GM18505 (cell line): Measurements from ENCODE around the gene VOPP1.
"Not testable (repeated sequence)": the region's sequence is repeated elsewhere in the genome, so short reads cannot be mapped to it uniquely, and the experiment has no call there.

Experiments
- ATAC-seq: cut with Tn5 transposase; IDR thresholded peaks from one replicate; pipeline ENCODE4 v1.9.1; 2021; ENCODE audit not compliant: unreplicated experiment
- POLR2A ChIP-seq: IDR thresholded peaks from 4 replicates; pipeline ENCODE4 v1.6.1; 2011; ENCODE audit warnings: borderline replicate concordance; ENCODE audit not compliant: insufficient read depth, insufficient read length; ENCODE audit errors: extremely low read depth

VOPP1 gene

DNA sequence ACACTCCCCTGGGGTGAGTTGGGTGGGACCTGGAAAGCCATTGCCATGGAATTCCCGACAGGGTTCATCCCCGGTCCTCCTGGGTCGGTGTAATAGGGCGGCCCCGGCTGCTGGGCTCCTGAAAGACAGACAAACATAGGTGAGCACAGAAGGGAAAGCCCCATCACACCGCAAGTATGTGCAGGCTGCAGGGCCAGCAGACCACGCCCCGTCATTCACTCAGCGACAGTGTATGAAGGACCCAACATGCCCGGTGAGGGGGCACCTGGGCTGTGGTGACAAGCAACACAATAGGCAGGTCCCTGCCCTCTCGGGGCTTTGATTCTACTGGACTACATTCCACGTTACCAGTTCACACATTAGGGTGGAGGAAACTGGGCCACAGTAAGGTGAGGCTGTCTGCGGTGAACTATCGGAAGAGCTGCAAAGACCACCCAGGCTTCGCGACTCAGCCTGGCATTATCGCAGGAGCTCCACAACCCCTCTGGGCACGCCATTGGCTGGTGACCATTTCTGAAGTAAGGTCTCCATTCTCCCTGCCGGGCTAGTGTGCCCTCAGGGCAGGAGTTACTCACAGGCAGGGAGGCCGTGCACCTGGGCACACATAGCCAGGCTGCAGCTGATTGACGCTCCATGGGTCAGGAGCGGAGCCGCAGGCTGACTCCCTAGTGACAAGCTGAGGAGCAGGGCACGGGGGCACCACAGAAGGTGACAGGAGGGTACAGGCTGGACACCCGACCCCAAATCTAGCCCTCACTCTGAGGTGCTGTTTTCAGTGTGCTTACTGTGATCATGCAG is 99.2 kb downstream of the VOPP1 start:
- ATAC-seq, result no peak
- no peak for TF ChIP-seq POLR2A

DNA sequence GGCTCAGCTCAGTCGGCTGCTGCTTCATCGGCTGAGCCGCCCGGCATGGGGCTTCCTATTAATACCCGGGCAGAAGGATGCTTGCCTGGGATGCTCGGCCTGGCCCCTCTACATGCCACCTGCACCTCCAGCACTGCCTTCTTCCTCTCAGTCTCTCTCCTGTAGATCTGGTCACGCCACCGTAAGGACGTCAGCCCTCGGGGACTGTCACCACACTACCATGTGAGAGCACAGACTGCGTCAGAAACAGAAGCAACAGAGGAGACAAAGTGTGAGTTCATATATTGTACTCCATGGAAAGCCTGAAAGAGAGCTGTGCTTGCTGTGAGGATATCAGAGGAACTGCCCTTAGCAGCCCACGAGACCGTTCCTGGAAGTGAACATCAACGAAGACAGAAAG is 99.9 kb downstream of the VOPP1 start:
- ATAC-seq, result not testable (repeated sequence)

DNA sequence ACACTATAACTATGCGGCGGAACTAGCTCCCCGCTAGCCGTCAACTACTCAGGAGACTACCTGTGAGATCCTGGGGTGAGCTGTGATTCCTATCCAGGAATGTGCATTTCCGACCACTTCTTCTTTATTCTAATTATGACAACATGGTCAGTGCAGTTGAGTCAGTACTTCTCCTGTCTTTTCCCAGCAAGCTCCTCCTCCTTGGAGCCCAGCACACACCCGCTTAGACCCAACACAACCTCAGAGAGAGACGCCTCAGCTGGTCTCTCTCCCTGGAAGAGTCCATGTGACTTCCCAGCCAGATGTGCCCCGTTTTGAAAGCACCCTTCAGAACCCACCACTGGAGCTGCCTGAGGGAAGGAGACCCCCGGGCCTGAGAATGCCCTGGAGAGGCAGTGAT is 100.7 kb downstream of the VOPP1 start:
- not testable (repeated sequence) for ATAC-seq

- no peak for TF ChIP-seq POLR2A
- ATAC-seq, result no peak
Observed at GRCh38 chr7:55470261-55470660, 102.0 kb downstream of the VOPP1 start.

DNA sequence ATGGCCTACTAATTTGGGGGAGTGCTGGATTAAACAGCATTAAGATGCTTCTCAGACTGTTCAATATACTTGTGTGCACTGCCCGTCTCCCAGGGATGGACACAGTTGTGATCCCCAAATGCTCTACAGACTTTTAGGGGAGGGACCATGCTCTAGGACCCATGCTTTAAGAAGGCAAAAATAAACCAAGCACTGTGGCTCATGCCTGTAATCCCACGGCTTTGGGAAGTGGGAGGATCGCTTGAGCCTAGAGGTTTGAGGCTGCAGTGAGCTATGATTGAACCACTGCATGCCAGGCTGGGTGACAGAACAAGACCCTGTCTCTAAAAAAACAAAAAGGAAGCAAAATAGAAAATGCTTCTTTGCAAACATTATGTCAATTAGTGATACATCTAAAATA is 102.6 kb downstream of the VOPP1 start:
- TF ChIP-seq POLR2A, result no peak
- no peak for ATAC-seq

DNA sequence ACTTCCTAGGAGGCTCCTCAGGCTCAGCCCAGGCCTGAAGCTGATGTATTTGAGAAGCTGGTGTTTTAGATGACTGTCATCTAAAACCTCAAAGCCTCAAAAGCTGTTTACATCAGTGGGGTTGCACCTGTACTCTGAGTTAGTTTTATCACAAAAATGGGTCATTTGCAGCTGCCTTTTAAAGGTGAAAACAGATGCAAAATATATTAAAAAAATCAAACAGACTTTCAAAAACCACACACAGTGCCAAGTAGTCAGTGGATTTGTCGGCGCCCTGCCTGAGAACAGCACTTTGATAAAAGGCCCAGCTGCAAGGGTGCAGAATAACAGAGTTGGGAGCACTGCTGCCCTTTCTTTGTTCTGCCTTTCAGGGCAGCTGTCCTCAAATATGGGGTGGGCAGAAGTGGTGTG is 103.0 kb downstream of the VOPP1 start:
- TF ChIP-seq POLR2A, result no peak
- no peak for ATAC-seq

GRCh38 chr7:55468495-55468894 is 103.8 kb downstream of the VOPP1 start:
- no peak for TF ChIP-seq POLR2A
- ATAC-seq, result no peak

GRCh38 chr7:55467047-55467593 is 105.2 kb downstream of the VOPP1 start:
- peak; percentile 29 for TF ChIP-seq POLR2A
- ATAC-seq, result no peak

DNA sequence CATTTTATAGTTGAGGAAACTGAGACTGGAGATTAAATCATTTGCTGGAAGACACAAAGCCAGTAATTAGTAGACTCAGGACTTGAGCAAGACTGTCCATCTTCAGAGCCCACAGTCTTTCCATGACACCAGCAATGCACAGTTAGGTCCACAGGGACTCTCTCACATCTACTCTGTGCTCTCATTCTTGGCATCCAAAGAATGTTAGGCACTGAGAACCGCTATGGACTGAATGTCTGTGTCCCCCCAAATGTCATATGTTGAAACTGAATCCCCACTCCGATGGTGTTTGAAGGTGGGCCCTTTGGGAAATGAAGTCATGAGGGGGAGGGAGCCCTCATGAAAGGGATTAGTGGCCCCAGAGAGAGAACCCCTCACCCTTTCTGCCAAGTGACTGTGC is 106.6 kb downstream of the VOPP1 start:
- no peak for ATAC-seq
- TF ChIP-seq POLR2A, result no peak

DNA sequence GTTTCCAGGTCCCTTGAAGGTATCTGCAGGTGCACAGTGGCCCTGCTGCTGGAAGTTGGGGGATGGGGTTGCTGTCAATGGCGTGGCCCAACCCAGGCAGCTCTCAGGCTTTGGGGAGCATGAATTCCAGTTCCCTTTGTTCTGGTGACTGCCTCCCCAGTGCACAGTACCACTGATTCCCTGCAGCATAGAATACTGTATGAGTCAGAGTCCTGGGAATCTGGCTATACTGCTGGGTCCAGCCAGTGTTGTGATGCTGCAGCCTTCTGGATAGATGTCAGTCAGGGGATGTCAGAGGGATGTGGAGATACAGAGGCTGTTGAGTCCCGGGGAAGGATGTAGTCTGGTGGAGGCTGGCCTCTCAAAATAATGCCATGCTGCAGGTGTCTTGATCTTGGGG is 107.9 kb downstream of the VOPP1 start:
- no peak for TF ChIP-seq POLR2A
- no peak for ATAC-seq

DNA sequence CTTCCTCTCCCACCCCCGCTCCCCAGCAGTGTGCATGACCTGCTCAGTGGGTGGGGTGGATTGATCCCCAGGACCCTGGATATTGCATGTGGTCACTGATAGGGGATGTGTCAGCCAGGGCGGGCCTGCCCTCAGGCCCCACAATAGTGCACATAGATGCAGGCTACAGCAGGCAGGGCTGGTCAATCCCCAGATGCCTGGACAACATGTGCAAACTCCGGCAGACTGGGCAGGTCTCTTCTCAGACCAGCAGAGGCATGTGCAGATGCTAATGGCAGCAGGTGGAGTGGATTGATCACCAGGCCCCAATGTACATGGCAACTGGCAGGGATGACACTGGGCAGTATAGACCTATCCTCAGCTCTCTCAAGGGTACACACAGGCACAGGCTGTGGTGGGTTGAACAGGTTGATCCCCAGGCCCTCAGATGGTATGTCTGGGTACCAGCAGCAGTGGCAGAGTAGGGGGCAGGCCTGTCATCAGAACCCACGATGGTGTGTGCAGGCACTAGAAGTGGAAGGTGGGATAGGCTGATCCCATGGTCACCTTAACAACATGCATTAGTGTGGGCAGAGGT is 108.5 kb downstream of the VOPP1 start:
- no peak for TF ChIP-seq POLR2A

GRCh38 chr7:55458351-55458750 is 114.0 kb downstream of the VOPP1 start:
- TF ChIP-seq POLR2A, result no peak
- ATAC-seq, result no peak

More for the DNA sequence above, 108.5 kb downstream of the VOPP1 start:
- no peak for ATAC-seq

DNA sequence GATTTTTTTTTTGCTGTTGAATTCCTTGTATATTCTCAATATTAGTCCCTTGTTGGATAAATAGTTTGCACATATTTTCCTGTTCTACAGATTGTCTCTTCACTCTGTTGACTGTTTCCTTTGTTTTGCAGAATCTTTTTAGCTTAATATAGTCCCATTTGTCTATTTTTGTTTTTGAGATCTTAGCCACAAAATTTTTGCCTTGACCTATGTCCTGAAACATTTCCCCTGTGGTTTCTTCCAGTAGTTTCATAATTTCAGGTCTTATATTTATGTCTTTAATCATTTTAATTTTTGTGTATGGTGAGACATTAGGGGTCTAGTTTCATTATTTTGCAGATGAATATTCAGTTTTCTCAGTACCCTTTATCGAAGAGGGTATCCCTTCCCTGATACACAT is 114.5 kb downstream of the VOPP1 start:
- no peak for ATAC-seq

DNA sequence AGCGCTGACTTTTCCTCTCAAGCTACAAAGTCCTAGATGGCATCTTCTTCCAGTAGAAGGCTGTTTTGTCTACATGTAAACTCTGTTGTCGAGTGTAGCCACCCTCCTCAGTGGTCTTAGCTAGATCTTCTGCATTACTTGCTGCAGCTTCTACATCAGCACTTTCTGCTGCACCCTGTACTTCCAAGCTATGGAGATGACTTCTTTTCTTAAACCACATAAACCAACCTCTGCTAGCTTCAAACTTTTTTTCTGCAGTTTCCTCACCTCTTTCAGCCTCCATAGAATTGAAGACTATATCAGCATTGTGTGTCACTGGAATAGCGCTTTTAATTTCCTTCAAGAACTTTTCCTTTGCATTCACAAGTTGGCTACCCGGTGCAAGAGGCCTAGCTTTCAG is 119.3 kb downstream of the VOPP1 start:
- no peak for ATAC-seq
- no peak for TF ChIP-seq POLR2A

More for the DNA sequence above, 114.5 kb downstream of the VOPP1 start:
- TF ChIP-seq POLR2A, result no peak

- no peak for ATAC-seq
- no peak for TF ChIP-seq POLR2A
Observed at GRCh38 chr7:55449992-55450535, 122.2 kb downstream of the VOPP1 start.
